IMR-90 (cell line): Measurements from ENCODE around the gene CCSER2. TPM values are rescaled to one million over a fixed set of nuclear protein-coding genes. Genes with fewer than 3 reads are reported as not detected.

Experiments used
- ATAC-seq: fragments of 200-7000 bp; cut with Tn5 transposase; 2 replicates; pipeline ENCODE4 v1.9.1; 2020; ENCODE audit warnings: low read depth, mild to moderate bottlenecking, moderate library complexity
- BruUV-seq: library from RNA; stranded (reverse); fragments of 400-500 nt; replicated peaks from 2 replicates; lab custom pipeline; 2021; lab: Mats Ljungman, UMichigan
- CTCF ChIA-PET: fragments of 300-600 bp; formaldehyde crosslinking; extraction: SDS; loops from one replicate; lab custom pipeline; 2021; ENCODE audit warnings: antibody characterized with exemption; lab: Yijun Ruan, JAX
- POLR2A ChIA-PET: fragments of 300-600 bp; sonication (Branson Sonifier 250); formaldehyde crosslinking; loops from one replicate; lab custom pipeline; 2022; ENCODE audit warnings: antibody characterized with exemption; ENCODE audit not compliant: unreplicated experiment; lab: Charles Lee
- DNase-seq: peaks from one replicate; pipeline ENCODE4 v3.0.0; 2013
- H2AFZ ChIP-seq: replicated peaks from 2 replicates; pipeline ENCODE3; 2013; ENCODE audit warnings: low read length, mild to moderate bottlenecking; ENCODE audit not compliant: poor library complexity
- H2AK5ac ChIP-seq: 2 replicates; pipeline ENCODE4 v1.6.1; 2013; ENCODE audit warnings: low read depth, low read length, inconsistent platforms
- H2AK9ac ChIP-seq: replicated peaks from 2 replicates; pipeline ENCODE3; 2013; ENCODE audit warnings: mild to moderate bottlenecking, low read depth, low read length, moderate library complexity; ENCODE audit not compliant: poor library complexity
- H2BK120ac ChIP-seq: 2 replicates; pipeline ENCODE4 v1.6.1; 2013; ENCODE audit warnings: low read depth, low read length, inconsistent platforms
- H2BK15ac ChIP-seq: 3 replicates; pipeline ENCODE4 v1.6.1; 2013; ENCODE audit warnings: low read depth, low read length, inconsistent platforms
- H2BK20ac ChIP-seq: 2 replicates; pipeline ENCODE4 v1.6.1; 2013; ENCODE audit warnings: low read depth, mild to moderate bottlenecking, inconsistent platforms, low read length, moderate library complexity
- H2BK5ac ChIP-seq: 2 replicates; pipeline ENCODE4 v1.6.1; 2013; ENCODE audit warnings: mild to moderate bottlenecking, low read depth, low read length, inconsistent platforms; ENCODE audit not compliant: poor library complexity, severe bottlenecking
- H3K14ac ChIP-seq: replicated peaks from 2 replicates; pipeline ENCODE4 v1.6.1; 2013; ENCODE audit warnings: low read depth, low read length, inconsistent platforms
- H3K18ac ChIP-seq: 2 replicates; pipeline ENCODE4 v1.6.1; 2013; ENCODE audit warnings: low read depth, low read length, control low read depth
- H3K23ac ChIP-seq: 2 replicates; pipeline ENCODE4 v1.6.1; 2013; ENCODE audit warnings: low read depth, low read length, inconsistent platforms
- H3K27ac ChIP-seq: 2 replicates; pipeline ENCODE4 v1.5.1; 2013; ENCODE audit warnings: mild to moderate bottlenecking, control low read depth, low read length; ENCODE audit not compliant: insufficient read depth
- H3K27me3 ChIP-seq: 2 replicates; pipeline ENCODE4 v1.6.1; 2013; ENCODE audit warnings: low read length; ENCODE audit not compliant: control insufficient read depth, insufficient read depth
- H3K36me3 ChIP-seq: 2 replicates; pipeline ENCODE4 v1.6.1; 2013; ENCODE audit warnings: low read length, mixed read lengths; ENCODE audit not compliant: control insufficient read depth, insufficient read depth
- H3K4ac ChIP-seq: 2 replicates; pipeline ENCODE4 v1.6.1; 2013; ENCODE audit warnings: low read depth, low read length, inconsistent platforms
- H3K4me1 ChIP-seq: 2 replicates; pipeline ENCODE4 v1.6.1; 2013; ENCODE audit warnings: low read length, mixed read lengths; ENCODE audit not compliant: control insufficient read depth, insufficient read depth
- H3K4me2 ChIP-seq: 2 replicates; pipeline ENCODE4 v1.6.1; 2013; ENCODE audit warnings: low read depth, mild to moderate bottlenecking, control low read depth, low read length, moderate library complexity
- H3K4me3 ChIP-seq: 2 replicates; pipeline ENCODE4 v1.5.1; 2013; ENCODE audit warnings: low read depth, mild to moderate bottlenecking, control low read depth, low read length, moderate library complexity; ENCODE audit not compliant: insufficient read depth
- H3K56ac ChIP-seq: 2 replicates; pipeline ENCODE4 v1.6.1; 2013; ENCODE audit warnings: low read length, inconsistent platforms; ENCODE audit not compliant: insufficient read depth; ENCODE audit errors: extremely low read depth
- H3K79me1 ChIP-seq, 2 experiments: 2 replicates each; pipeline ENCODE4 v1.6.1; 2013; ENCODE audit warnings: low read length in 2 of 2, inconsistent platforms in 1 of 2, low read depth in 1 of 2
- H3K9ac ChIP-seq: 2 replicates; pipeline ENCODE4 v1.6.1; 2013; ENCODE audit warnings: low read depth, low read length, control low read depth
- H3K9me1 ChIP-seq: 2 replicates; pipeline ENCODE4 v1.6.1; 2013; ENCODE audit warnings: low read length, inconsistent platforms; ENCODE audit not compliant: insufficient read depth
- H3K9me3 ChIP-seq: 2 replicates; pipeline ENCODE4 v1.6.1; 2013; ENCODE audit warnings: low read length; ENCODE audit not compliant: control insufficient read depth, insufficient read depth
- H4K20me1 ChIP-seq: 2 replicates; pipeline ENCODE4 v1.6.1; 2013; ENCODE audit warnings: low read length, inconsistent platforms; ENCODE audit not compliant: insufficient read depth
- H4K5ac ChIP-seq: 2 replicates; pipeline ENCODE4 v1.6.1; 2013; ENCODE audit warnings: mild to moderate bottlenecking, low read depth, low read length, control low read depth
- H4K8ac ChIP-seq, 2 experiments: 2 replicates each; pipeline ENCODE4 v1.6.1; 2013; ENCODE audit warnings: low read depth in 2 of 2, low read length in 2 of 2, control low read depth in 1 of 2, inconsistent platforms in 1 of 2
- H4K91ac ChIP-seq: 2 replicates; pipeline ENCODE4 v1.6.1; 2013; ENCODE audit warnings: low read depth, low read length, inconsistent platforms; ENCODE audit not compliant: insufficient read depth
- BHLHE40 ChIP-seq: fragments of 150-350 bp; IDR thresholded peaks from 2 replicates; pipeline ENCODE4 v1.6.1; 2016; ENCODE audit warnings: mild to moderate bottlenecking, low read depth, low read length
- CEBPB ChIP-seq: IDR thresholded peaks from 2 replicates; pipeline ENCODE4 v1.6.1; 2012; ENCODE audit warnings: low read depth, low read length, improper control_type of control experiment
- CHD1 ChIP-seq: IDR thresholded peaks from 2 replicates; pipeline ENCODE4 v1.6.1; 2012; ENCODE audit warnings: low read depth, low read length, improper control_type of control experiment
- FOS ChIP-seq: fragments of 150-350 bp; IDR thresholded peaks from 2 replicates; pipeline ENCODE4 v1.6.1; 2016; ENCODE audit warnings: low read depth, low read length
- MAFK ChIP-seq: IDR thresholded peaks from 2 replicates; pipeline ENCODE4 v1.6.1; 2012; ENCODE audit warnings: low read depth, low read length, improper control_type of control experiment
- NFE2L2 ChIP-seq: fragments of 150-350 bp; IDR thresholded peaks from 2 replicates; pipeline ENCODE4 v1.6.1; 2016; ENCODE audit warnings: low read depth, mild to moderate bottlenecking, low read length
- POLR2A ChIP-seq: IDR thresholded peaks from 2 replicates; pipeline ENCODE4 v1.6.1; 2012; ENCODE audit warnings: mild to moderate bottlenecking, low read depth, low read length
- RFX5 ChIP-seq: IDR thresholded peaks from 2 replicates; pipeline ENCODE4 v1.8.0; 2012; ENCODE audit warnings: low read depth, mild to moderate bottlenecking, low read length, moderate library complexity
- SMC3 ChIP-seq: fragments of 150-350 bp; IDR thresholded peaks from 2 replicates; pipeline ENCODE4 v1.6.1; 2016; ENCODE audit warnings: low read depth, mild to moderate bottlenecking, antibody characterized with exemption, low read length, moderate library complexity
- WGBS, 2 experiments: methylation state at CpG; one replicate each; pipeline versions ENCODE4 v1.1.5 to v1.1.7; 2013; ENCODE audit warnings: missing lambda C conversion rate in 2 of 2; ENCODE audit not compliant: insufficient read length in 1 of 2; ENCODE audit errors: extremely low coverage in 2 of 2; 5-methylcytosine and 5-hydroxymethylcytosine counted together
- dilution Hi-C: fragments of 300-500 bp; cut with HindIII; formaldehyde crosslinking; loops from one replicate; pipeline ENCODE4 v1.14.3; 2018; ENCODE audit warnings: low sequenced_read_pairs; ENCODE audit not compliant: unreplicated experiment
- in situ Hi-C: fragments of 300-500 bp; cut with MboI; formaldehyde crosslinking; loops from 3 replicates; pipeline ENCODE4 v1.14.3; 2019; ENCODE audit warnings: low sequenced_read_pairs, inconsistent platforms, mixed read lengths
- intact Hi-C: fragments of 100-400 bp; cut with micrococcal nuclease; formaldehyde crosslinking; loops from 2 replicates; pipeline ENCODE4 v1.10.0; 2022
- polyA plus RNA-seq, 3 experiments: library from polyadenylated mRNA; depleted of rRNA; stranded (reverse); fragments of >200 nt; gene quantifications; 2 replicates each; pipeline ENCODE4 v1.2.3, GENCODE V29; 2012; ENCODE audit warnings: low replicate concordance in 1 of 3
- total RNA-seq: library from RNA; depleted of rRNA; stranded (reverse); fragments of >200 nt; gene quantifications from 2 replicates; pipeline ENCODE4 v1.2.3, GENCODE V29; 2012
- TF ChIP-seq, protein P1 (sequence below): fragments of 150-350 bp; IDR thresholded peaks from 2 replicates; pipeline ENCODE4 v1.6.1; 2016; ENCODE audit warnings: low read depth, mild to moderate bottlenecking, low read length, moderate library complexity, borderline replicate concordance
- TF ChIP-seq, protein P2 (sequence below): fragments of 150-350 bp; IDR thresholded peaks from 2 replicates; pipeline ENCODE4 v1.6.1; 2017; ENCODE audit warnings: mild to moderate bottlenecking, antibody characterized with exemption, low read length, low read depth

Gene CCSER2
- total and polyA plus RNA-seq, 2 of the 4 experiments (the other 2 are of a cell fraction): 20.4 to 31.7 TPM

DNA sequence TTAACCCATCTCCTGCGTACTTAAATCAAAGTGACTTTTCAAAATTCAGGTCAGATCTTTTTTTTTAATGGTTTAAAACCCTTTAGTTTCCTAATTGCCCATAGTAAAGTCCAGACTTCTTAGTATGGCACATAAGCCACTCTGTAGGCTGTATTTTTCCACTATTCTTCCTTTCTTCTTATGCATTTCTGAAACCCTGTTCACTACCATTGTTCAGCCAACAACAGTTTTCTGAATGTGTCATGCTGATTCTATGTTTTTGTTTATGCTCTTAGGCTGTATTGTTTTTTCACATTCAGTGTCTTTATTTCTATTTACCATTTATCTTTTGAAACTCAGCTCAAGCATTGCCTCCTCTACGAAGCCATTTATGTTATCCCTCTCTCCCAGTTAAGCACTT lies 26.7 kb downstream of the CCSER2 start:
- peaks cover 51% of the 10 kb centered on the region for H4K20me1 ChIP-seq
- CTCF ChIA-PET: interaction anchor here (1.1 to 1.9 kb wide), 2 partner anchors 98 to 182 kb away, joined by 3 to 6 read pairs; no protein-coding TSS in a partner anchor
- H4K8ac ChIP-seq: no peak overlapping the region
- TF ChIP-seq CEBPB (no peak), RFX5 (no peak), CHD1 (no peak), NFE2L2 (no peak), BHLHE40 (no peak), FOS (no peak), POLR2A (no peak), SMC3 (no peak), MAFK (no peak)
- TF ChIP-seq, protein P1, sequence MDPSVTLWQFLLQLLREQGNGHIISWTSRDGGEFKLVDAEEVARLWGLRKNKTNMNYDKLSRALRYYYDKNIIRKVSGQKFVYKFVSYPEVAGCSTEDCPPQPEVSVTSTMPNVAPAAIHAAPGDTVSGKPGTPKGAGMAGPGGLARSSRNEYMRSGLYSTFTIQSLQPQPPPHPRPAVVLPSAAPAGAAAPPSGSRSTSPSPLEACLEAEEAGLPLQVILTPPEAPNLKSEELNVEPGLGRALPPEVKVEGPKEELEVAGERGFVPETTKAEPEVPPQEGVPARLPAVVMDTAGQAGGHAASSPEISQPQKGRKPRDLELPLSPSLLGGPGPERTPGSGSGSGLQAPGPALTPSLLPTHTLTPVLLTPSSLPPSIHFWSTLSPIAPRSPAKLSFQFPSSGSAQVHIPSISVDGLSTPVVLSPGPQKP: no peak
- TF ChIP-seq, protein P2, sequence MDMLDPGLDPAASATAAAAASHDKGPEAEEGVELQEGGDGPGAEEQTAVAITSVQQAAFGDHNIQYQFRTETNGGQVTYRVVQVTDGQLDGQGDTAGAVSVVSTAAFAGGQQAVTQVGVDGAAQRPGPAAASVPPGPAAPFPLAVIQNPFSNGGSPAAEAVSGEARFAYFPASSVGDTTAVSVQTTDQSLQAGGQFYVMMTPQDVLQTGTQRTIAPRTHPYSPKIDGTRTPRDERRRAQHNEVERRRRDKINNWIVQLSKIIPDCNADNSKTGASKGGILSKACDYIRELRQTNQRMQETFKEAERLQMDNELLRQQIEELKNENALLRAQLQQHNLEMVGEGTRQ: no peak
- H3K23ac ChIP-seq: no peak overlapping the region
- peaks cover 13 to 73% of the 10 kb centered on the region in 2 experiments for H3K79me1 ChIP-seq
- peaks cover 6% of the 10 kb centered on the region for H3K4me1 ChIP-seq
- no CpG with 5 or more reads among the region's 2 CpGs for WGBS, 2 experiments
- POLR2A ChIA-PET: interaction anchor here (0.8 kb wide), 1 partner anchor 11 kb away, joined by 9 read pairs; no protein-coding TSS in a partner anchor
- no TSS peak for BruUV-seq
- H2BK5ac ChIP-seq: no peak overlapping the region
- no peak overlapping the region for H3K27ac ChIP-seq
- no peak overlapping the region; the same call in 1 of the 2 replicates for H3K18ac ChIP-seq
- in situ Hi-C loops: no loop called here
- H3K4me2 ChIP-seq: no peak overlapping the region
- H3K27me3 ChIP-seq: no peaks in the 10 kb centered on the region
- H3K4ac ChIP-seq: no peak overlapping the region
- H3K14ac ChIP-seq: no peak overlapping the region
- H2AK5ac ChIP-seq: no peak overlapping the region
- intact Hi-C loops: no loop called here
- dilution Hi-C loops: no loop called here
- no peaks in the 10 kb centered on the region for H3K36me3 ChIP-seq
- no peak overlapping the region for H3K9ac ChIP-seq
- H3K56ac ChIP-seq: no peak overlapping the region
- DNase-seq (no peak), ATAC-seq (no peak)
- H2AFZ ChIP-seq: no peak overlapping the region
- no peak overlapping the region for H3K4me3 ChIP-seq
- H2AK9ac ChIP-seq: no peak overlapping the region
- H4K91ac ChIP-seq: no peak overlapping the region
- H3K9me1 ChIP-seq: peaks cover 10% of the 10 kb centered on the region
- H2BK20ac ChIP-seq: no peak overlapping the region
- H2BK120ac ChIP-seq: no peak overlapping the region
- H2BK15ac ChIP-seq: no peak overlapping the region
- H3K9me3 ChIP-seq: no peaks in the 10 kb centered on the region
- H4K5ac ChIP-seq: no peak overlapping the region; the same call in 1 of the 2 replicates
